ENCODE data around the gene CYP4V2.

- TF ChIP-seq CTCF (IDR thresholded peaks at IDR 0.05) (no peak), POLR2A (IDR thresholded peaks at IDR 0.05) (no peak)
Observed at GRCh38 chr4:186240848-186241491, 49.6 kb downstream of the CYP4V2 start.

Measured in lower leg skin (tissue), 3 donors.